DND-41 (cell line): ENCODE measurements around the gene CPNE6.

Experiments used
- ATAC-seq: fragments of 200-7000 bp; cut with Tn5 transposase; 3 replicates; pipeline ENCODE4 v1.9.1; 2021; ENCODE audit warnings: low read depth; ENCODE audit not compliant: insufficient read depth
- DNase-seq: peaks from one replicate; pipeline ENCODE4 v3.0.0-alpha.2; 2020
- H2AFZ ChIP-seq: 2 replicates; pipeline ENCODE4 v1.6.0; 2012; ENCODE audit warnings: low read depth, low read length
- H3K27ac ChIP-seq: 2 replicates; pipeline ENCODE4 v1.5.1; 2012; ENCODE audit warnings: low read length, inconsistent platforms
- H3K27me3 ChIP-seq: fragments of 200-600 bp; sonication (generic); 2 replicates; pipeline ENCODE4 v1.6.0; 2012; ENCODE audit warnings: low read length, mild to moderate bottlenecking, inconsistent platforms; ENCODE audit not compliant: insufficient read depth, poor library complexity
- H3K36me3 ChIP-seq: 2 replicates; pipeline ENCODE4 v1.5.1; 2012; ENCODE audit warnings: low read length, inconsistent platforms; ENCODE audit not compliant: insufficient read depth
- H3K4me1 ChIP-seq: 2 replicates; pipeline ENCODE4 v1.5.1; 2012; ENCODE audit warnings: mild to moderate bottlenecking, low read length; ENCODE audit not compliant: insufficient read depth
- H3K4me2 ChIP-seq: 2 replicates; pipeline ENCODE4 v1.6.0; 2012; ENCODE audit warnings: mild to moderate bottlenecking, moderate library complexity, low read length, inconsistent platforms; ENCODE audit not compliant: insufficient read depth
- H3K4me3 ChIP-seq, 2 experiments: fragments of 200-600 bp in 1 of 2; shearing (Covaris generic) in 1 of 2; 2 replicates each; pipeline ENCODE4 v1.5.1; 2012 to 2016; ENCODE audit warnings: inconsistent platforms in 2 of 2, low read length in 2 of 2, mild to moderate bottlenecking in 2 of 2, low read depth in 1 of 2, moderate library complexity in 1 of 2
- H3K79me2 ChIP-seq: 2 replicates; pipeline ENCODE4 v1.6.0; 2012; ENCODE audit warnings: low read length, inconsistent platforms; ENCODE audit not compliant: insufficient read depth
- H3K9ac ChIP-seq: 2 replicates; pipeline ENCODE4 v1.6.0; 2012; ENCODE audit warnings: low read depth, mild to moderate bottlenecking, inconsistent platforms, low read length, moderate library complexity
- H3K9me3 ChIP-seq: 2 replicates; pipeline ENCODE4 v1.5.1; 2012; ENCODE audit warnings: low read length, moderate library complexity, mild to moderate bottlenecking, inconsistent platforms; ENCODE audit not compliant: insufficient read depth, severe bottlenecking
- H4K20me1 ChIP-seq: 2 replicates; pipeline ENCODE4 v1.6.0; 2012; ENCODE audit warnings: low read length; ENCODE audit not compliant: insufficient read depth
- CTCF ChIP-seq: IDR thresholded peaks from 2 replicates; pipeline ENCODE4 v1.5.1; 2012; ENCODE audit warnings: borderline replicate concordance, low read length, moderate library complexity, mild to moderate bottlenecking; ENCODE audit not compliant: poor library complexity, severe bottlenecking; ENCODE audit errors: extremely low read depth
- EZH2 ChIP-seq: IDR thresholded peaks from 3 replicates; pipeline ENCODE4 v1.6.1; 2012; ENCODE audit warnings: borderline replicate concordance, low read depth, mild to moderate bottlenecking, moderate library complexity, low read length, inconsistent platforms; ENCODE audit not compliant: severe bottlenecking

Gene CPNE6

GRCh38 chr14:24051176-24051788, 20.1 kb upstream of the CPNE6 start:
- H3K27me3 ChIP-seq, result no peaks in the 10 kb centered on the region
- TF ChIP-seq EZH2, result no peak
- no peak for TF ChIP-seq CTCF
- H3K4me2 ChIP-seq, result peak overlapping the region; percentile 78
- H3K9me3 ChIP-seq, result no peaks in the 10 kb centered on the region
- H3K4me1 ChIP-seq, result peaks cover 26% of the 10 kb centered on the region
- ATAC-seq (peak; percentile 36), DNase-seq (no peak)
- peak overlapping the region; percentile 80 for H2AFZ ChIP-seq
- 0 out of 2 replicates have a peak, but pooled peaks cover 2% of the 10 kb centered on the region for H4K20me1 ChIP-seq
- no peaks in the 10 kb centered on the region for H3K36me3 ChIP-seq
- no peaks in the 10 kb centered on the region for H3K79me2 ChIP-seq
- peak overlapping the region; percentile 76 for H3K9ac ChIP-seq
- peak overlapping the region; percentile 34 to 62; a peak in 3 of 4 replicates for H3K4me3 ChIP-seq
- H3K27ac ChIP-seq, result peak overlapping the region; percentile 54

- peak within 1 kb of the TSS; percentile 80 for H2AFZ ChIP-seq
- H3K9me3 ChIP-seq, result no peaks in the 10 kb centered on the region
- DNase-seq (peak; percentile 73), ATAC-seq (peak; percentile 83)
- H3K4me1 ChIP-seq, result peaks cover 26% of the 10 kb centered on the region
- no peaks in the 10 kb centered on the region for H3K27me3 ChIP-seq
- H3K9ac ChIP-seq, result peak within 1 kb of the TSS; percentile 76
- H3K4me3 ChIP-seq, result peak within 1 kb of the TSS; percentile 34 to 62; a peak in 3 of 4 replicates
- no peaks in the 10 kb centered on the region for H3K36me3 ChIP-seq
- H3K27ac ChIP-seq, result peak within 1 kb of the TSS; percentile 54
- H3K4me2 ChIP-seq, result peak within 1 kb of the TSS; percentile 78
- no peaks in the 10 kb centered on the region for H3K79me2 ChIP-seq
- 0 out of 2 replicates have a peak, but pooled peaks cover 2% of the 10 kb centered on the region for H4K20me1 ChIP-seq
- TF ChIP-seq CTCF (no peak), EZH2 (no peak)
These were observed 19.3 kb upstream of the CPNE6 start, which contains the start of gene CARMIL3 for GRCh38 chr14:24051789-24052655. TSS of gene CARMIL3 (plus strand) at chr14:24052009. CDS start at chr14:24052154, 145 bp downstream.

- Histone ChIP-seq H3K4me3 (peak overlapping the region; percentile 34 to 62; a peak in 3 of 4 replicates), H3K9me3 (no peaks in the 10 kb centered on the region), H3K27ac (no peak overlapping the region), H3K79me2 (no peaks in the 10 kb centered on the region), H3K9ac (peak overlapping the region; percentile 76), H2AFZ (peak overlapping the region; percentile 80; the same call in 1 of the 2 replicates), H3K36me3 (no peaks in the 10 kb centered on the region), H4K20me1 (0 out of 2 replicates have a peak, but pooled peaks cover 2% of the 10 kb centered on the region), H3K4me2 (peak overlapping the region; percentile 78), H3K27me3 (no peaks in the 10 kb centered on the region), H3K4me1 (peaks cover 26% of the 10 kb centered on the region)
- ATAC-seq (no peak), DNase-seq (no peak)
- TF ChIP-seq CTCF (no peak), EZH2 (no peak)
These were observed 18.5 kb upstream of the CPNE6 start for GRCh38 chr14:24052656-24053547.
